Lower leg skin (tissue), 3 donors: ENCODE measurements around the gene NOSTRIN.

ENCODE experiments used
- POLR2A ChIP-seq, 2 donors: fragments of 450-650 bp; IDR thresholded peaks; one replicate each; pipeline ENCODE4 v1.6.1; 2016 to 2017; ENCODE audit warnings: antibody characterized with exemption in 2 of 2, mild to moderate bottlenecking in 1 of 2, moderate library complexity in 1 of 2
- TF ChIP-seq, protein P1 (sequence below), 3 donors: fragments of 450-650 bp; IDR thresholded peaks; one replicate each; pipeline ENCODE4 v1.5.1; 2016; ENCODE audit warnings: antibody characterized with exemption in 3 of 3, mild to moderate bottlenecking in 3 of 3, moderate library complexity in 2 of 3

DNA sequence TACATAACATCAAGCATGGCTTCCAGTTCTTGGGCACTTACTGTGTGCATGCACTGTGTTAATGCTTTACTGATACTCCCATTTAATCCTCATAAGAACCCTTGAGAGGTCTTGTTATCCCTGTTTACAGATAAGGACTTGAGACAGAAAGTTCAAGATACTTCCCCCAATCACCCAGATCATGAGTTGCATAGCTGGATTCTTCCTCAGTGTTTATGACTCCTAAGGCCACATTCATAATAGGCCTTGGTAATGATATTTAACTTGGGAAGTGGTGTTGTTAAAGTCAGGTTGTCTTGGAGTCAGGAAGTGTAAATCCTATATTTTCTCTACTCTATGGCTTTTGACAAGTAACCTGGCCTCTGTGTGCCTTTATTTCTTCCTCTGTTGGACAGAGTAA lies 22.7 kb downstream of the NOSTRIN start:
- TF ChIP-seq, protein P1, sequence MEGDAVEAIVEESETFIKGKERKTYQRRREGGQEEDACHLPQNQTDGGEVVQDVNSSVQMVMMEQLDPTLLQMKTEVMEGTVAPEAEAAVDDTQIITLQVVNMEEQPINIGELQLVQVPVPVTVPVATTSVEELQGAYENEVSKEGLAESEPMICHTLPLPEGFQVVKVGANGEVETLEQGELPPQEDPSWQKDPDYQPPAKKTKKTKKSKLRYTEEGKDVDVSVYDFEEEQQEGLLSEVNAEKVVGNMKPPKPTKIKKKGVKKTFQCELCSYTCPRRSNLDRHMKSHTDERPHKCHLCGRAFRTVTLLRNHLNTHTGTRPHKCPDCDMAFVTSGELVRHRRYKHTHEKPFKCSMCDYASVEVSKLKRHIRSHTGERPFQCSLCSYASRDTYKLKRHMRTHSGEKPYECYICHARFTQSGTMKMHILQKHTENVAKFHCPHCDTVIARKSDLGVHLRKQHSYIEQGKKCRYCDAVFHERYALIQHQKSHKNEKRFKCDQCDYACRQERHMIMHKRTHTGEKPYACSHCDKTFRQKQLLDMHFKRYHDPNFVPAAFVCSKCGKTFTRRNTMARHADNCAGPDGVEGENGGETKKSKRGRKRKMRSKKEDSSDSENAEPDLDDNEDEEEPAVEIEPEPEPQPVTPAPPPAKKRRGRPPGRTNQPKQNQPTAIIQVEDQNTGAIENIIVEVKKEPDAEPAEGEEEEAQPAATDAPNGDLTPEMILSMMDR (IDR thresholded peaks at IDR 0.05): no peak
- no peak for TF ChIP-seq POLR2A (IDR thresholded peaks at IDR 0.05)
